Measurements from ENCODE around the gene BMP10. TPM values are rescaled to one million over a fixed set of nuclear protein-coding genes. Genes with fewer than 3 reads are reported as not detected.

BMP10 gene
- total RNA-seq, 2 donors from 2014 or later: not detected

DNA sequence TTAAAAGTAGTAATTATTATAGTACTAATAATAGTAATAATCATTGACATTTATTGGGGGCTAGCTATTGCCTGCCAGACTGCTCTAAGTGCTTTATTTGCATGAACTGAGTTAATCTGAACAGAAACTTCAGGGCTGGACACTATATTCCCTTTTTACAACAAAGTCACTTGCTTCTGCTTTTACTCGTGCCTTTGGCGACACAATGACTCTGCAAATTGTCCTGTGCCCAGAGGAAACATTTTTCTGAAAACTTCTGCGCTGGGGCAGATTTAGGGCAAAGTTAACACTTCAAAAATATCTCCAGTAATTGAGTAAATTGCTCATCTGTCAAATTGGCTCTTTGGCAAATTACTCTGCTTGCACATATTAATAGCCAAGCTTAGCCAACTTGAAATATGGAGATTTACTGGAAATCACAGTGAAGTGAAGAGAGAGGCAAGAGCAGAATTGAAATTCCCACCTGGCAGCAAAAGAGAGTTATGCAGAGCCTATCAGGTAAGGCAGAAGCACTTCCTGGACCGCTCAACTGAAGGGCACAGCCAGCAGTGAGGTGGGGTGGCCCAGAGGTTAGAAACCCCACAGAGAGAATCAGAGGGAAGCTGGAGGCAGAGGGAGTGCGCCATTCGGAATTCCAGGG lies 36.3 kb downstream of the BMP10 start:
- TF ChIP-seq, protein P1, sequence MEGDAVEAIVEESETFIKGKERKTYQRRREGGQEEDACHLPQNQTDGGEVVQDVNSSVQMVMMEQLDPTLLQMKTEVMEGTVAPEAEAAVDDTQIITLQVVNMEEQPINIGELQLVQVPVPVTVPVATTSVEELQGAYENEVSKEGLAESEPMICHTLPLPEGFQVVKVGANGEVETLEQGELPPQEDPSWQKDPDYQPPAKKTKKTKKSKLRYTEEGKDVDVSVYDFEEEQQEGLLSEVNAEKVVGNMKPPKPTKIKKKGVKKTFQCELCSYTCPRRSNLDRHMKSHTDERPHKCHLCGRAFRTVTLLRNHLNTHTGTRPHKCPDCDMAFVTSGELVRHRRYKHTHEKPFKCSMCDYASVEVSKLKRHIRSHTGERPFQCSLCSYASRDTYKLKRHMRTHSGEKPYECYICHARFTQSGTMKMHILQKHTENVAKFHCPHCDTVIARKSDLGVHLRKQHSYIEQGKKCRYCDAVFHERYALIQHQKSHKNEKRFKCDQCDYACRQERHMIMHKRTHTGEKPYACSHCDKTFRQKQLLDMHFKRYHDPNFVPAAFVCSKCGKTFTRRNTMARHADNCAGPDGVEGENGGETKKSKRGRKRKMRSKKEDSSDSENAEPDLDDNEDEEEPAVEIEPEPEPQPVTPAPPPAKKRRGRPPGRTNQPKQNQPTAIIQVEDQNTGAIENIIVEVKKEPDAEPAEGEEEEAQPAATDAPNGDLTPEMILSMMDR (IDR thresholded peaks at IDR 0.05): no peak
- intact Hi-C loops (cut with DNase I): loop anchor here (5.0 kb wide), 1 partner anchor 77 kb away; no protein-coding TSS in a partner anchor
- Histone ChIP-seq H3K9me3 (no peaks in the 10 kb centered on the region), H3K27ac (no peak overlapping the region), H3K27me3 (no peaks in the 10 kb centered on the region), H3K36me3 (no peaks in the 10 kb centered on the region), H3K9ac (ENCODE audit: low read depth in 2 of 2, low read length in 2 of 2) (no peak overlapping the region), H3K4me3 (no peak overlapping the region), H3K4me1 (no peaks in the 10 kb centered on the region)
- DNase-seq: no peak

DNA sequence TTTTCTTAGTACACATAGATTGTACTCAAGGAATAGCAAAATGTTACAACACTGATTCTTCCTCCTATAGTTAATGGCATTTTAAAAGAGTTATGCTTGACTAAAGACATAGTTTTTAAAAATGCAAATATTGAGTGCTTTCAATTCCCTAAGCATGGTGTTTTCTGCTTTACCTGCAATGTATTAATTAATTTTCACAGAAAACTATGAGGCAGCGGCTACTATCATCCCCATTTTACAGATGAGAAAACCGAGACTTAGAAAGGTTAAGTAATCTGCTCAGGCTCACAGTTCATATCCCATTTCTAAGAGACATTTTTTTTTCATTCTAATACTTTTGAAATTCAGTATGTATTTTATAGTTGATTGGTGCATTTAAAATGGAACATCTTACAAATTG lies 38.0 kb downstream of the BMP10 start:
- TF ChIP-seq, protein P1 (IDR thresholded peaks at IDR 0.05): no peak
- intact Hi-C loops (cut with DNase I): no loop called here
- Histone ChIP-seq H3K4me3 (no peak overlapping the region), H3K4me1 (peaks cover 8% of the 10 kb centered on the region), H3K9me3 (no peaks in the 10 kb centered on the region), H3K36me3 (no peaks in the 10 kb centered on the region), H3K27ac (no peak overlapping the region), H3K27me3 (no peaks in the 10 kb centered on the region), H3K9ac (ENCODE audit: low read depth in 2 of 2, low read length in 2 of 2) (no peak overlapping the region)
- DNase-seq: no peak

DNA sequence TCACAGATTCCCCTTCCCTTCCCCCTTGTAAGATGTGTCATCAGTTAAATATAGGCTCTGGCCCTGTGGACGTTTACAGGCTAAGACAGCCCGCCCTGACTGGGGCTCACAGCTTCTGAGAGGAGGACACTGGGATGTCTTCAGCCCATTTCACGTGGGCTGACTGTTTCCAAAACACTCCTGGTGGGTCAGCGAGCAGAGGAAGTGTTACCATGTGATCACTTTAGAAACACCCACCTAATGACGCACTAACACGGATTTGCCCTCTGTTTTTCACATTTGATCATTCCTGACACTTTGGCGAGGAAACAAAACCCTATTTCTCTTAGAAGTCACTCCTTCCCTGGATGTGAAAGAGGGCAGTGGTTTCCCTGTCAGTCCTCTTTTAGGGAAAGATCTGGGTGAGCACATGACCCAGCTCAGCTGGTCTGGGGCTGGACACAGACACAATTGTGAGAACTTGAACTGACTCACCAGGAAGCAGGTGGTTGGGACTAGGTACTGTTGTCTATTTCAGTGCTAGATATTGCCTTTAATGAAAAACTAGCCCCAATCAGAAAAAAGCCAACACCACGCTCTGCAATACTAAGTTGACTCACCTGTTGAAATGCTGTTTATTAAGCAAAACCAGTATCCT lies 38.8 kb downstream of the BMP10 start:
- TF ChIP-seq, protein P1 (IDR thresholded peaks at IDR 0.05): no peak
- H3K4me3 ChIP-seq: no peak overlapping the region
- no peaks in the 10 kb centered on the region for H3K9me3 ChIP-seq
- H3K9ac ChIP-seq (ENCODE audit: low read depth in 2 of 2, low read length in 2 of 2): no peak overlapping the region
- intact Hi-C loops (cut with DNase I): no loop called here
- H3K36me3 ChIP-seq: no peaks in the 10 kb centered on the region
- DNase-seq: peak; percentile 44
- H3K4me1 ChIP-seq: peaks cover 8% of the 10 kb centered on the region
- H3K27ac ChIP-seq: peak overlapping the region; percentile 56
- H3K27me3 ChIP-seq: no peaks in the 10 kb centered on the region

DNA sequence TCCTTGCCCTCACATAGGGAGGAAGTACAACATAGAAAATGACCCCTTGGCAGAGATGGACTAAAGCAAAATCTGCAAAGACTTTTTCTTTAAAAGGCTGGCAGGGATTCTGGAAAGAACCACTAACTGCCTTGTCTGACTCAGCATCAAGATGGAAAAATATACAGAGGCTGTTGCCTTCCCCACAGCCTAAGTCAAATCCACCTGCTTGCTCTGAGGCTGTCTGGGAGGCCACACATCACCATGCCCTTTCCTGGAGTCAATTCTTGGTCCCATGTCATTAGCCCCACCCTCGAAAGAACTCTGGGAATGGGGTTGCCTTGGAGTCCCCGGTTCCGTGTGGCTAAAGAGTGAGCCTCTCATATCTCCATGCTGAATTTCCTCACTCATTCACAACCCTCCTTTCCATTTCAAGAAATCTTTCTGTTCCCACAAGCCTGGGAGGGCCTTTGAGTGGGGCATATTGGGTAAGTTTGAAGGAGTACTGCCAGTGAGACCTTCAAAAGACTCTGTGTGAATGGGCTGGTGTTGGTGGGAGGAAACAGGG lies 39.4 kb downstream of the BMP10 start:
- intact Hi-C loops (cut with DNase I): no loop called here
- Histone ChIP-seq H3K9me3 (no peaks in the 10 kb centered on the region), H3K9ac (ENCODE audit: low read depth in 2 of 2, low read length in 2 of 2) (no peak overlapping the region), H3K27ac (peak overlapping the region; percentile 56), H3K27me3 (no peaks in the 10 kb centered on the region), H3K4me1 (peaks cover 8% of the 10 kb centered on the region), H3K36me3 (no peaks in the 10 kb centered on the region), H3K4me3 (no peak overlapping the region)
- no peak for DNase-seq
- TF ChIP-seq, protein P1 (IDR thresholded peaks at IDR 0.05): no peak

DNA sequence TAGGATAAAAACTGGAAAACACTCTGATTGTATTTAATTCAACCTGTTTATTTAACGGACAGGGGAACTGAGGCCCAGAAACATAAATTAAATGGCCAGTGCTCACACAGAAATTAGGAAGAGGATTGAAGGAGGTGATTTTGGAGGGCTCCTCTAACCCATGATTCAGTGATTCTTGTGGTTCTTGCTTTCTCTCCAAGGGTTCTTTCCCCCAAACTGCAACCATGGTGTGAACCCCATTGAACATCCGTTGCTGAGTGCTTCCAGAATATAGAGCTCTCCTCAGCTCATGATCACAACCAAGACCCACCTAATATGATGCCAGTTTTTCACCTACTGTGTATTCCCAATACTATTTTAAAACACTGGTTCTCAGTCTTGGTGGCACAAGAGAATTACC lies 41.4 kb downstream of the BMP10 start:
- intact Hi-C loops (cut with DNase I): no loop called here

More for the DNA sequence above, 41.4 kb downstream of the BMP10 start:
- Histone ChIP-seq H3K9me3 (no peaks in the 10 kb centered on the region), H3K4me1 (peaks cover 8% of the 10 kb centered on the region), H3K9ac (ENCODE audit: low read depth in 2 of 2, low read length in 2 of 2) (peak overlapping the region in 1 of 2 donors; percentile 59), H3K4me3 (no peak overlapping the region), H3K27me3 (no peaks in the 10 kb centered on the region), H3K36me3 (no peaks in the 10 kb centered on the region), H3K27ac (peak overlapping the region; percentile 58)
- no peak for DNase-seq
- TF ChIP-seq, protein P1 (IDR thresholded peaks at IDR 0.05): no peak
